DND-41 (cell line): ENCODE measurements around the gene KCNC1.

Experiments
- CTCF ChIP-seq: IDR thresholded peaks from 2 replicates; pipeline ENCODE4 v1.5.1; 2012; ENCODE audit warnings: borderline replicate concordance, low read length, moderate library complexity, mild to moderate bottlenecking; ENCODE audit not compliant: poor library complexity, severe bottlenecking; ENCODE audit errors: extremely low read depth
- EZH2 ChIP-seq: IDR thresholded peaks from 3 replicates; pipeline ENCODE4 v1.6.1; 2012; ENCODE audit warnings: borderline replicate concordance, low read depth, mild to moderate bottlenecking, moderate library complexity, low read length, inconsistent platforms; ENCODE audit not compliant: severe bottlenecking

DNA sequence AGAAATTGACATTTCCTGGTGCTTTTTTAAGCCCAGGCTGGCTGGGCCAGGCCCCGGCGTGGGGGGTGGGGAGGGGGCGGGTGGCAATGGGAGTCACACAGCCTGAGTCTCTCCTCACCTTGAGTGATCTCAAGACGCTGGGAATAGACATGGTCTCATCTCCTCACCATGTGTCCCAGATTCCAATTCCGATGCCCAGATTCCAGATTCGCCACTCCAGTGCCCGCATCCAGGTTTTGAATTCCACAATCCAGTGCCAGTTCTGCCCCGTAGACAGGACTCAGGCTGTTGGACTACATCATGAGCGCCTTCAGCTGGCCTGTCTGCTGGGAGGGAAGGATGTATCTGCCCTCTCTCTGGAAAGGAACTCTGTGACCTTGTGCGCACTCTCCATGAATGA lies 19.1 kb downstream of the KCNC1 start:
- no peak for TF ChIP-seq CTCF
- no peak for TF ChIP-seq EZH2
